ENCODE data around the gene KMT2B. TPM values are rescaled to one million over a fixed set of nuclear protein-coding genes. Genes with fewer than 3 reads are reported as not detected.

KMT2B gene
- total RNA-seq, 1 experiment from 2014 or later, result 54.2 TPM

DNA sequence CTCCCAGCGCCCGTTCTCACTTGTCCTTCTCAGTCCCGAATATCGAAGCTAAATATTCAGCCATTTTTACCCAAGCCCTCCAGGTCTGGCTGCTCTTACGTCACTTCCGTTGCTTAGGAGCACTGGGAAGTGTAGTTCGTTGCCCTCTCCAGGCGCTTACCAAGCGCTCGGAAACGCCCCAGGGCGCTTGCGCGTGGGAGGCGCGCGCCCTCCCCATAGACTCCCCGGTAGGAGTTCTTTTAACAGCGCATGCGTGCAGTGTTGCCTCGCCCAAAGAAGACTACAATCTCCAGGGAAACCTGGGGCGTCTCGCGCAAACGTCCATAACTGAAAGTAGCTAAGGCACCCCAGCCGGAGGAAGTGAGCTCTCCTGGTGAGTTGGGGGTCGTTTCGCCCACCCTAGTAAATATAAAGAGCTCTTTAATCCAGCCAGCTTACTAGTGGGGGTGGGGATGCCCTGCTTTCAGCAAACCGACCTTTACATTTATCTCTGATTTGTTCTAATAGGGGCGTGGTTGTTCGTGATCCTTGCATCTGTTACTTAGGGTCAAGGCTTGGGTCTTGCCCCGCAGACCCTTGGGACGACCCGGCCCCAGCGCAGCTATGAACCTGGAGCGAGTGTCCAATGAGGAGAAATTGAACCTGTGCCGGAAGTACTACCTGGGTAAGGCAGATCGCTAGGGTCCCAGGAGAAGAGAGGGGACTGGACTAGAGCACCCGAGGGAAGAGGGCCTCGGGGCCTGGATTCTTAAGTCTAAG is 27.7 kb downstream of the KMT2B start, which contains the start of the genes PSENEN and U2AF1L4:
TSS of gene PSENEN (plus strand) at position 324 of the 759 bp plus-strand sequence. CDS start at position 604, 280 bp downstream.
TSS of gene U2AF1L4 (minus strand) at position 91 of the 759 bp plus-strand sequence. CDS start at position 64, 27 bp downstream.
- peak within 1 kb of the TSS; percentile 93 for H3K4me3 Mint-ChIP-seq (ENCODE audit: unreplicated experiment)
- no peaks in the 10 kb centered on the region for H3K9me3 ChIP-seq
- H3K36me3 Mint-ChIP-seq (ENCODE audit: insufficient read depth, unreplicated experiment), result peaks cover 61% of the 10 kb centered on the region
- H3K27ac Mint-ChIP-seq (ENCODE audit: unreplicated experiment), result peak within 1 kb of the TSS; percentile 98
- TSS peak; percentile 64 for BruUV-seq (replicated peaks)
- H3K36me3 ChIP-seq (ENCODE audit: control insufficient read depth, insufficient read depth, low read length), result no peaks in the 10 kb centered on the region
- H3K27me3 Mint-ChIP-seq (ENCODE audit: insufficient read depth, unreplicated experiment), result no peaks in the 10 kb centered on the region
- ChIA-PET CTCF (interaction anchor here (0.7 to 1.9 kb wide), 6 partner anchors 9 to 235 kb away, joined by 4 to 12 read pairs (median 6); no protein-coding TSS in a partner anchor), POLR2A (interaction anchor here (0.5 to 1.0 kb wide), 7 partner anchors 9 to 269 kb away, joined by 3 to 19 read pairs (median 3); partner anchors contain the start of gene ALKBH6)
- DNase-seq, result peak; percentile 98
- no peaks in the 10 kb centered on the region for H3K9me3 Mint-ChIP-seq (ENCODE audit: unreplicated experiment)
- peaks cover 7% of the 10 kb centered on the region for H3K4me1 ChIP-seq
- TF ChIP-seq CTCF (IDR thresholded peaks at IDR 0.05; ENCODE audit: insufficient read depth in 1 of 2, low read depth in 1 of 2, low read length in 1 of 2, severe bottlenecking in 1 of 2, unreplicated experiment in 1 of 2), result no peak
- peaks cover 28% of the 10 kb centered on the region for H3K4me1 Mint-ChIP-seq (ENCODE audit: low read depth, unreplicated experiment)
- no peaks in the 10 kb centered on the region for H3K27me3 ChIP-seq (replicated peaks; ENCODE audit: control insufficient read depth, insufficient read depth, low read length)
- intact Hi-C loops (cut with micrococcal nuclease; ENCODE audit: unreplicated experiment), result loop anchor here (1.0 to 2.0 kb wide), 2 partner anchors 75 to 186 kb away; no protein-coding TSS in a partner anchor
- H3K4me3 ChIP-seq (ENCODE audit: low read depth, low read length), result peak within 1 kb of the TSS; percentile 81

- POLR2A ChIA-PET, result interaction anchor here (0.7 to 1.0 kb wide), 3 partner anchors 11 to 268 kb away, joined by 3 to 14 read pairs (median 3); partner anchors contain the start of gene ALKBH6
- BruUV-seq (replicated peaks), result no TSS peak
- Histone ChIP-seq H3K4me1 (peaks cover 7% of the 10 kb centered on the region), H3K4me3 (ENCODE audit: low read depth, low read length) (peak overlapping the region; percentile 48), H3K27me3 (replicated peaks; ENCODE audit: control insufficient read depth, insufficient read depth, low read length) (no peaks in the 10 kb centered on the region), H3K36me3 (ENCODE audit: control insufficient read depth, insufficient read depth, low read length) (no peaks in the 10 kb centered on the region), H3K9me3 (no peaks in the 10 kb centered on the region)
- Mint-ChIP-seq H3K36me3 (ENCODE audit: insufficient read depth, unreplicated experiment) (peaks cover 55% of the 10 kb centered on the region), H3K27ac (ENCODE audit: unreplicated experiment) (peak overlapping the region; percentile 98), H3K27me3 (ENCODE audit: insufficient read depth, unreplicated experiment) (no peaks in the 10 kb centered on the region), H3K4me1 (ENCODE audit: low read depth, unreplicated experiment) (peaks cover 23% of the 10 kb centered on the region), H3K4me3 (ENCODE audit: unreplicated experiment) (peak overlapping the region; percentile 93), H3K9me3 (ENCODE audit: unreplicated experiment) (no peaks in the 10 kb centered on the region)
- no peak for TF ChIP-seq CTCF (IDR thresholded peaks at IDR 0.05; ENCODE audit: insufficient read depth in 1 of 2, low read depth in 1 of 2, low read length in 1 of 2, severe bottlenecking in 1 of 2, unreplicated experiment in 1 of 2)
- DNase-seq, result no peak
- CTCF ChIA-PET, result interaction anchor here (1.4 to 1.9 kb wide), 4 partner anchors 9 to 185 kb away, joined by 6 to 12 read pairs (median 8); no protein-coding TSS in a partner anchor
- intact Hi-C loops (cut with micrococcal nuclease; ENCODE audit: unreplicated experiment), result no loop called here
These were observed 28.3 kb downstream of the KMT2B start for GRCh38 chr19:35746087-35746462.

GRCh38 chr19:35746531-35746930 is 28.7 kb downstream of the KMT2B start:
- H3K4me1 ChIP-seq, result peaks cover 7% of the 10 kb centered on the region
- H3K9me3 ChIP-seq, result no peaks in the 10 kb centered on the region
- no TSS peak for BruUV-seq (replicated peaks)
- H3K4me3 Mint-ChIP-seq (ENCODE audit: unreplicated experiment), result peak overlapping the region; percentile 93
- no peak overlapping the region; the same call in 1 of the 2 replicates for H3K4me3 ChIP-seq (ENCODE audit: low read depth, low read length)
- H3K36me3 ChIP-seq (ENCODE audit: control insufficient read depth, insufficient read depth, low read length), result no peaks in the 10 kb centered on the region
- ChIA-PET POLR2A (no interaction called here), CTCF (interaction anchor here (0.7 to 1.6 kb wide), 3 partner anchors 10 to 476 kb away, joined by 6 to 12 read pairs (median 6); no protein-coding TSS in a partner anchor)
- H3K36me3 Mint-ChIP-seq (ENCODE audit: insufficient read depth, unreplicated experiment), result peaks cover 54% of the 10 kb centered on the region
- no peak for TF ChIP-seq CTCF (IDR thresholded peaks at IDR 0.05; ENCODE audit: insufficient read depth in 1 of 2, low read depth in 1 of 2, low read length in 1 of 2, severe bottlenecking in 1 of 2, unreplicated experiment in 1 of 2)
- DNase-seq, result no peak
- no peaks in the 10 kb centered on the region for H3K9me3 Mint-ChIP-seq (ENCODE audit: unreplicated experiment)
- H3K27ac Mint-ChIP-seq (ENCODE audit: unreplicated experiment), result peak overlapping the region; percentile 98
- H3K27me3 ChIP-seq (replicated peaks; ENCODE audit: control insufficient read depth, insufficient read depth, low read length), result no peaks in the 10 kb centered on the region
- intact Hi-C loops (cut with micrococcal nuclease; ENCODE audit: unreplicated experiment), result no loop called here
- H3K4me1 Mint-ChIP-seq (ENCODE audit: low read depth, unreplicated experiment), result peaks cover 23% of the 10 kb centered on the region
- no peaks in the 10 kb centered on the region for H3K27me3 Mint-ChIP-seq (ENCODE audit: insufficient read depth, unreplicated experiment)

Data from Caco-2 (cell line).